Stimulated activated CD4-positive, alpha-beta T cell treated with anti-CD3 and anti-CD28 coated beads, TNF-alpha, amount 100 ng/mL, for 48 hours (primary cell): ENCODE data around the gene TMCC3.
A peak's percentile ranks its signal among the peaks of the same experiment; 100 is the strongest.
"Not testable (repeated sequence)": the region's sequence is repeated elsewhere in the genome, so short reads cannot be mapped to it uniquely, and the experiment has no call there.

Experiments used
- DNase-seq, 3 donors: peaks; one replicate each; pipeline ENCODE4 v3.0.0-alpha.2; 2020; ENCODE audit warnings: low read depth in 3 of 3

Gene TMCC3

GRCh38 chr12:94636462-94637085 is 13.8 kb downstream of the TMCC3 start:
- no peak for DNase-seq

- no peak for DNase-seq
These were observed 15.6 kb downstream of the TMCC3 start for GRCh38 chr12:94634717-94635116.

- no peak for DNase-seq
These were observed 17.0 kb downstream of the TMCC3 start for GRCh38 chr12:94633401-94633800.

GRCh38 chr12:94631058-94631457 is 19.3 kb downstream of the TMCC3 start:
- DNase-seq, result no peak

- no peak for DNase-seq
These were observed 21.4 kb downstream of the TMCC3 start for GRCh38 chr12:94628819-94629472.

DNA sequence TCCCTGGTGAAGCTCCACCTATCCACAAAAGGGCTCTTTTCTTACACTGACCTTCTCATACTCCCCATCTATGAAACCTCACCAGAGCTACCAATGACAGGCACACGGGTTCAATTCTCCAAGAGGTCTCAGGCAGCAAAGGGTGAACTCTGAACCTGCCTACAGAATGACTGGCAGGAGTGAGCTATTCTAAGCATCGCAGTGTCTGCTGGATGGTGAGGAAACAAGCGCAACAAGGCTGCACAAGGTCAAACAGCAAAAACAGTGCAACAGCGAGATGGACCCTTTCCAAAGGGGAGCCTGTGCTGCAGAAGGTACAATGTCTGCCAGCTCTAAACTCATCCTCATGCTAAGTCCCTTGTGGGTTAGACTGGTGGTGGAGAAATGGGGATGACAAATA is 22.0 kb downstream of the TMCC3 start:
- DNase-seq, result no peak

GRCh38 chr12:94625531-94625930 is 24.8 kb downstream of the TMCC3 start:
- DNase-seq, result no peak

- no peak for DNase-seq
These were observed 27.0 kb downstream of the TMCC3 start for GRCh38 chr12:94623161-94623920.

DNA sequence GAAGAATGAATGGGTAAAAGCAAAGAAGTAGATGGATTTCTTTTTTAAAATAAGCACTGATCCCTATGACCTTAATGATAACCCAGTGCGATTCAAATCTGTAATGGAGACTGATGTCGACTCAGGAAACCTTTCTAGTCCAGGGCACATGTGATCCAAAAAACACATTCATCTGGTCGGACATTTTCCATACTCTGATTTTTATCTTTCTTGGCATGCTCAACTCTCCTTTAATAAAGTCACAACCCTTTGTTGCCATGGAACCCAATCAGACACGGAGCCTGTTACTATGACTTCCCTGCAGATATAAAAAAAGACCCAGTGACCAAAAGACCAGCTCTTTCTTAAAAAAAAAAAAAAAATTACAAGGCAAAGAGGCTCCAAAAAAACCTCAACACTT is 27.9 kb downstream of the TMCC3 start:
- DNase-seq, result no peak

DNA sequence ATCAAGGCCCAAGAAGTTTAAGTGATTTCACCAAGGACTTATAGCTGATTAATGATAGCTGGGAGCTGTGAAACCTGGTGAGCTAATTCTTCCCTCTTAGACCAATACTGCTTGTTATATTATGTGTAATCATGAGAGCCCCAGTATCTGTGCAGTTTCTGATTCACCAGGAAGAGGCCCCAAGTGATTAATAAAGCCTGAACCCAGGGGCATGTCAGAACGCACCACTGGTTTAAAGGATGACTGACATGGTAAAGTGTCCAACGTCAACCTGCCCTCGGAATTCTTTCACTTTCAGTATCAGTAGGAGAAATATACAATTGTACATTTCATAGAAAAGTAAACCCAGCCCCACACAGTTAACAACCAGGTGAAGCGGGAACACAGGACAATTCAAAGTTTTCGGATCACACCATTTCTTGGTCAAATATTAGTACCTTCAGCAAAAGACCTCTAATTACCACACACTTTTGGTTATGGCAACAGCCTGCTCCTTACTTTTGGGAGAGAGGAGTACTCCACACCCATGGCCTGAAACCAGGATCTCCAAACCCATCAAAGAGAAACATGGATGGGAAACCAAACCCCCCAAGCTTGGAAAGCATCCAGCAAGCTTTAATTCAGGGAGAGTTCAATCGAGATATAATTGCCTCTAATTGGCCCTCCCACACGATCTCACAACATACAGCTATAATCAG is 28.5 kb downstream of the TMCC3 start:
- DNase-seq, result peak; percentile 24 to 59 (median 32)

DNA sequence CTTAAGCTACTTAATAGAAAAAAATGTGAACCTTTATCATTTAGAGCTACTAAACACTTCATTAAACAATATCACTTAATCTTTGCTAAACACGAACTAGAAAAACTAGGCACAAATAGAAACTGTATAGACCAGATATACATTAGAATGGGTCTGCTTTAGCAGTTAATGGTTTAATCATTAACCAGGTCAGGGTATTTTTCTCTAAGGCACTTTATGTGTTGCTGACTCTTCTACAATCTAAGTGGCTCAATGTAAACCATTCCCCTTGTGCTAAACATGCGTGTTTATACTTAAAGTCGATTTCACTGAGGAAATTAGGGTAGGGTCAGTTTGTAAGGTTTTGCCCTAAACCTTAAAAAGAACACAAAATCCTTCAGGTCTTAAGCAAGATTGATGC is 29.7 kb downstream of the TMCC3 start:
- DNase-seq, result no peak

- DNase-seq, result peak in 2 of 3 donors; percentile 20 to 22
These were observed 31.2 kb downstream of the TMCC3 start for GRCh38 chr12:94618995-94619695.

DNA sequence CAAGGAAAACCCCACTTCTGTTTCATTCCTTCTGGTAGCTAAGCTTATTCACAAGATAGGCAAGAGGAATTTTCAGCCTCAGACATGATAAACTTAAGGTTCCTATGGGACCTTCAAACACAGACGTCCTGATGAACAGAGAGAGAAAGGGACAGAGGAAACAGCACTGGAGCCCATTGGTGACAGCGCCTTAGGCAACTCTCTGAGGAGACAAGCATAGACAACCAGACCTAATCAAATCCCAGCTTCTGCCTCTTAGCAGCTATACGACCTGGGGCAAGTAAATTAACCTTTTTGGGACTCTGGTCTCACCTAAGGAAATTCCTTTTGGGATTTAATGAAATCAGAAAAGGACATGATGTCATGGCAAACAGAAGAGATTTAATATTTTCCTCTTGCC is 33.3 kb downstream of the TMCC3 start:
- no peak for DNase-seq

DNA sequence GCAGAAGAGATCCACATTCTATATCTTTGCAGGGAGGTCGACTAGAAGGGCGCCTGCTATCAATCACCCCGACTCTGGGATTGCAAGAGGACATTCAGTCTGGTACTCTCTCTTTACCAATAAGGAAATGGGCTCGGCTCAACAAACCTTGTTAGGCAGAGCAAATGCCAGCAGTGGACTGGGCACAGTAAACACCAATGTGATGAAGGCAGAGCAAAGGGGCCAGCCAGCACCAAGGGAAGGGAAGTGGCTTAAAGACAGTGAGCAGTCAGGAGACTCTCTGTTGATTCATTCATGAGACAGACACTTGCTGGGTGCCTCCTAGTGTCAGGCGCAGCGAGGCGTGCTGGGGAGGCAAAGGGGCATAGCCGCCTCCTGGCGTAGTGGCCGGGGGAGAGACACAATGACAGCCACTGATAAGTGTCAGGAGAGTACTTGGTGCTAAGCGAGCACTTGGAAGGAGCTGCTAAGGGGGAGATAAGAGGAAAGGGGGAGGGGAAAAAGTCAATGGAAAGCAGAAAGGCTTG is 34.1 kb downstream of the TMCC3 start:
- no peak for DNase-seq

GRCh38 chr12:94615260-94616181 is 34.8 kb downstream of the TMCC3 start:
- DNase-seq, result no peak

DNA sequence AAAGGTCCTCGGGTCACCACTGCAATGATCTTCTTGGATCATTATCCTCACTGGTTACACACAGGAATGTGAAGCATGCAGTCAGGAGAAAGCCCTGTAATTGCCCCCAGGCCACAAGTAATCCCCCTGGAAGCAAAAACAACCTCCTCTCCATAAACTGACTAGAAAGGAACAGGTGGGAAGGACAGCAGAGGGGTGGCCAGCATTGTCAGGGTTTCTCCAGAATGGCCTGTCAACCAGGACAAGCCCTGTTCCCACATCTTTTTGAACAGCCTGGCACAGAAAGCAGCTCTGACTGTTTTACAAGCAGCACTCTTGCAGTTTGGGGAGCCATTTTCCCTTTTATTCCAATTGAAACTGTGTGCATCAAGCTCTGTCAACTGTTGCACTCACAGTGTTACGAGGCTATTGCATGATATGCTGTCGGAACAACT is 36.1 kb downstream of the TMCC3 start:
- DNase-seq, result no peak

DNA sequence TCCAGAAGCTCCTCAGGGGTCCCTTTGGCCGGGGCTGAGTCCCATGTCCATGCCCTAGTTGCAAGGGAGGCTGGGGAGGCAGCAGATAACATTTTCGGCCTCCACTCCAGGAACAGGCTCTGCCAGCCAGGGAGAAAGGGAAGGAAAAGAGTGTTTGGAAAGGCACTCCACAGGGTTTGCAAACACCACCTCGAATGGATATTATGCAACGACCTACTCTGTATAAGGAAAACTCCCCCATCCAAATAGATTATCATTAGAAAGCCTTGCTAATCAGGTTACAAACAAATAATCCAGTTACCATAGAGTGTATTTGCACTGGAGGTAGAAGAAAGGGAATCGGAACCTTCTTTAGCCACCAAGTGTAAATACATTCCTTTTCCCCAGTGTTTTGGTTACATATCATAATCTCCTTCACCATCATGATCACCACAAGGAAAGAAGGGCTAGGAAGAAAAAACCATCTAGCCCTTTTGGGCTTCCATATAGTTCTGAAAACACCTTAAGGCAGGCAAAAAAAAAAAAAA is 40.4 kb downstream of the TMCC3 start:
- DNase-seq, result no peak

- not testable (repeated sequence) for DNase-seq
These were observed 43.5 kb downstream of the TMCC3 start for GRCh38 chr12:94606810-94607209.

- DNase-seq, result no peak
These were observed 46.0 kb downstream of the TMCC3 start for GRCh38 chr12:94604366-94604698.
